Lower lobe of right lung (tissue), 2 donors: Measurements from ENCODE around the gene NRXN3. TPM values are rescaled to one million over a fixed set of nuclear protein-coding genes. Genes with fewer than 3 reads are reported as not detected.

Experiments
- ATAC-seq, 2 donors: fragments of 200-7000 bp; cut with Tn5 transposase; one replicate each; pipeline ENCODE4 v1.9.1; 2020 to 2022; ENCODE audit warnings: mild to moderate bottlenecking in 2 of 2, moderate library complexity in 2 of 2
- DNase-seq: peaks from one replicate; pipeline ENCODE4 v3.0.0-alpha.2; 2020
- H3K27ac ChIP-seq: fragments of 200-600 bp; one replicate; pipeline ENCODE4 v1.8.0; 2022
- H3K27me3 ChIP-seq: fragments of 200-600 bp; one replicate; pipeline ENCODE4 v1.8.0; 2022; ENCODE audit warnings: low read depth
- H3K36me3 ChIP-seq: fragments of 200-600 bp; one replicate; pipeline ENCODE4 v1.8.0; 2022; ENCODE audit warnings: mild to moderate bottlenecking
- H3K4me1 ChIP-seq: fragments of 200-600 bp; one replicate; pipeline ENCODE4 v1.8.0; 2022
- H3K4me3 ChIP-seq: fragments of 200-600 bp; one replicate; pipeline ENCODE4 v1.8.0; 2022; ENCODE audit warnings: mild to moderate bottlenecking
- H3K9me3 ChIP-seq: fragments of 200-600 bp; one replicate; pipeline ENCODE4 v1.8.0; 2022
- intact Hi-C: fragments of 100-400 bp; cut with DNase I; formaldehyde crosslinking; loops from one replicate; pipeline ENCODE4 v1.11.0; 2022
- total RNA-seq: library from RNA; stranded (reverse); fragmentation: NEBNext Ultra II Directional; extraction: Animal tissue kit (Norgen Biotek cat#: 25700); gene quantifications from one replicate; pipeline ENCODE4 v1.2.1, GENCODE V29; 2021
- TF ChIP-seq, protein P1 (sequence below): fragments of 200-600 bp; IDR thresholded peaks from one replicate; pipeline ENCODE4 v1.8.0; 2022; ENCODE audit warnings: antibody characterized with exemption, mild to moderate bottlenecking
- donor health status: DM: no; HTN: yes; CAD: no; lungs with severe emphysema.

Gene NRXN3
- total RNA-seq, 1 donor from 2014 or later, result 9.0 TPM

DNA sequence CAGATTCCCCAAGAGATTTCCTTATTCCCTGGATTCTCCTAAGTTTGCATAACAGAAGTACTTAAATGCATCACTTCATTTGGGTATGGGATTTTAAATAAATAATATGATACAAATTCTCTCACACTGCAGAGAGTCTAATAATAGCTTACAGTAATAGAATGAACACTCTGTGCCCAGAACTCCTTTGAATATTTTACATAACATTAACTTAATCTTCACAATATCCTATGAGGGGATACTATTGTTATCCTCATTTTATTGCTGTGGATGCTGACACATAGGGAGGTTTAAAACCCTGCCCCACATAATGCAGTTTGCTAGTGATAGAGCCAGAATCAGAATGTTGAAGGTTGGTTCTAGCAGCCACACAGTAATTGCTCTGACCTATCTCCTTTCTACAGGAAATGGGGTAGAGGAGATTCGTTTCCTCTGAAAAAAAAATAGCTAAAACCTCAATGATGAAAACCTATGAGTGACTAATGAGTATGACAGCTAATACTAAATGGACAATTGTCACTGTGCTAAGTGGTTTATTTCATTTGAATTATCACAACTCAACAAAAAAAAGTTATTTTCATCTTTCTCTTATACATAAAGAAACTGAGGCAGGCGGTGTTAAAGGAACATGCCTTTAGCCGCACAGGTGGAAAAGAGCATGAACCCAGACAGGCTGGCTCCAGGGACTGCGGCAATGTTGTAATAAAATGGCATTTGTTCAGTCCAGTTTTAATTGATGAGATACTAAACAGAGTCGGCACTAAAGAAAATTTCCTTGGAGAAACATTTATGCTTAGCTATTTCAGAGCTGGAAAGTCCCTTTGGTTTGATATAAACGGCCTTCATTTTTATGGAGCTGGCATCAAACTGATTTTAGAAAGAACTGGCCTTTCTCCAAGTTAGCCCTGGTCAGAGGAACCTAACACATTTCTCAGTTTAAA is 880.9 kb downstream of the NRXN3 start:
- Histone ChIP-seq H3K4me1 (no peaks in the 10 kb centered on the region), H3K27ac (no peak overlapping the region), H3K36me3 (no peaks in the 10 kb centered on the region), H3K4me3 (no peak overlapping the region), H3K27me3 (no peaks in the 10 kb centered on the region), H3K9me3 (no peaks in the 10 kb centered on the region)
- ATAC-seq (no peak), DNase-seq (no peak)
- TF ChIP-seq, protein P1, sequence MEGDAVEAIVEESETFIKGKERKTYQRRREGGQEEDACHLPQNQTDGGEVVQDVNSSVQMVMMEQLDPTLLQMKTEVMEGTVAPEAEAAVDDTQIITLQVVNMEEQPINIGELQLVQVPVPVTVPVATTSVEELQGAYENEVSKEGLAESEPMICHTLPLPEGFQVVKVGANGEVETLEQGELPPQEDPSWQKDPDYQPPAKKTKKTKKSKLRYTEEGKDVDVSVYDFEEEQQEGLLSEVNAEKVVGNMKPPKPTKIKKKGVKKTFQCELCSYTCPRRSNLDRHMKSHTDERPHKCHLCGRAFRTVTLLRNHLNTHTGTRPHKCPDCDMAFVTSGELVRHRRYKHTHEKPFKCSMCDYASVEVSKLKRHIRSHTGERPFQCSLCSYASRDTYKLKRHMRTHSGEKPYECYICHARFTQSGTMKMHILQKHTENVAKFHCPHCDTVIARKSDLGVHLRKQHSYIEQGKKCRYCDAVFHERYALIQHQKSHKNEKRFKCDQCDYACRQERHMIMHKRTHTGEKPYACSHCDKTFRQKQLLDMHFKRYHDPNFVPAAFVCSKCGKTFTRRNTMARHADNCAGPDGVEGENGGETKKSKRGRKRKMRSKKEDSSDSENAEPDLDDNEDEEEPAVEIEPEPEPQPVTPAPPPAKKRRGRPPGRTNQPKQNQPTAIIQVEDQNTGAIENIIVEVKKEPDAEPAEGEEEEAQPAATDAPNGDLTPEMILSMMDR, result no peak
- intact Hi-C loops, result no loop called here

DNA sequence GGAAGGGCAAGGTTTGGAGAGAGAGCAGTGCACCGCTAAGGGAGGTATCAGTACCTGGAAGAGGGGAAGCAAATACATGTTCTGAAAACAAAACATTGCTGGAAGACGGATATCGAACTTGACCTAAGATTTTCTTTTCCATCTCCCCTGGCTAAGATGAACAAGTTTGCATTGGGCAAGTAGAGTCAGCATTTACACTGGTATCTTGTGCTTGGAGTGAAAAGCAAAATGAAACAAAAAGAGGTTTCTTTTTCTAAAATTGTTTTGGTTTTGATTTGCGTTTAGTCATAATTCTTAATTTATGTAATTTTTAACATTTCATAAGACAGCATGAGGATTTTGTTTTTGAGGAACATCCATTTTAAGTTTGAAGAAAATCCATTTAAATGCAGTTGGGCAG is 881.6 kb downstream of the NRXN3 start:
- Histone ChIP-seq H3K27ac (no peak overlapping the region), H3K9me3 (no peaks in the 10 kb centered on the region), H3K36me3 (no peaks in the 10 kb centered on the region), H3K27me3 (no peaks in the 10 kb centered on the region), H3K4me1 (no peaks in the 10 kb centered on the region), H3K4me3 (no peak overlapping the region)
- TF ChIP-seq, protein P1, result no peak
- ATAC-seq (no peak), DNase-seq (no peak)
- intact Hi-C loops, result no loop called here

DNA sequence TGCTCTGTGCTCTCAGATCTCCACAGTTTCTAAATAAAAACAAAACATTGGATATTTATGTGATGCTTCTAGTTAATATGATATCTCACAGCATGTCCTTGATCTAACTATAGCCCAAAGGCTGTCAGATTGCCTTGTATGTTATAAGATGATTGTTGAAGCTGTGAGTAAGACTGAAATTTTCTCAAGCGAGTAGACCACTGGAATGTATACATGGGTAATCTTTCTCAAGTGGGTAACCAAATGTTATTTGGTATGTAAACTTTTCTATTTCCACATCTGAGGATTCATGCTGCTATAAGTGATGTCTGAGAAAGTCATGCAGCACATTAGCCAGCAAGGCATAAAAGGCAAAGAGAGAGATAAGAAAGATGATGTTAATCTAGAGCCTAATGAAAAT is 886.7 kb downstream of the NRXN3 start:
- Histone ChIP-seq H3K9me3 (no peaks in the 10 kb centered on the region), H3K4me3 (no peak overlapping the region), H3K27ac (no peak overlapping the region), H3K36me3 (no peaks in the 10 kb centered on the region), H3K4me1 (no peaks in the 10 kb centered on the region), H3K27me3 (no peaks in the 10 kb centered on the region)
- no peak for DNase-seq
- ATAC-seq, result no peak
- TF ChIP-seq, protein P1, result no peak
- intact Hi-C loops, result no loop called here

DNA sequence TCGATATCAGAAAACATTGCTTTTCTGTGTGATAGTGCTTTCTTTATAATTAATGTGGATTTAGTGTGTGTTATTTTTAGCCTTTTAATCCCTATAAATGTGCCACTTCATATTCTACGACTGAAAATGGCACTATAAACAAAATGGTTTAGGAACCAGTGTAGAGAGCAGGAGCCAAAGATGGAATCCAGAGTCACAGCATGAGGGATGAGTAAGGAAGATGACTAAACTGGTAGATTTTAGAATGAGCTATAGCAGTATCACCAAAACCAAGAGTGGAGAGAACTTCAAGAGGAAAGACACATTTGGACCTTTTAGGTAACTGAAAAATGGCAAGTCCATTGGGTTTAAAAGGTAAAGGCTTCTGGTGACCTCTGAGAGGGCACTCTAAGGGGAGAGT is 887.2 kb downstream of the NRXN3 start:
- no peak overlapping the region for H3K27ac ChIP-seq
- no peak for ATAC-seq

DNA sequence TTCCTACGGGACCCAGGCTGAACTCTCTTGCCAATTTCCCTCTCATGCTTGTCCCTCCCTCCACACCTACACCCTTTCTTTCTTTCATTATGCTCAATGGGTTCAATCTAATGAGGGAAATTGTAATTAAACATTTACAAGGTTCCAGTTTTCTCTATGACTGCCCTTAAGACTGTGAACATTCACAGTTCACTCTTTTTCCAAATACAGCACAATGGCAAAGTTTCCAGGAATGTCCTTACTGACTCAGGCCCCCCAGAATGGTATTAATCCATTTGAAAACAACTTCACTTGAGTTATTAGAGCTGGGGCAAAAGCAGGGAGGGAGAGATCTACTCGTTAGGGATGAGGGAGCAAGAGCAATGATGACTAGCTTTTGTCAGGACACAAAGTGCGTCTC is 892.1 kb downstream of the NRXN3 start:
- Histone ChIP-seq H3K27me3 (no peaks in the 10 kb centered on the region), H3K36me3 (no peaks in the 10 kb centered on the region), H3K4me1 (no peaks in the 10 kb centered on the region), H3K9me3 (no peaks in the 10 kb centered on the region), H3K4me3 (no peak overlapping the region), H3K27ac (no peak overlapping the region)
- TF ChIP-seq, protein P1, result no peak
- ATAC-seq (no peak), DNase-seq (no peak)
- intact Hi-C loops, result no loop called here

More for the DNA sequence above, 887.2 kb downstream of the NRXN3 start:
- intact Hi-C loops, result no loop called here
- TF ChIP-seq, protein P1, result no peak
- H3K4me3 ChIP-seq, result no peak overlapping the region
- no peaks in the 10 kb centered on the region for H3K9me3 ChIP-seq
- H3K27me3 ChIP-seq, result no peaks in the 10 kb centered on the region
- no peaks in the 10 kb centered on the region for H3K36me3 ChIP-seq
- H3K4me1 ChIP-seq, result no peaks in the 10 kb centered on the region
- no peak for DNase-seq
